Measurements from ENCODE around the gene FMN2.

- no peak for TF ChIP-seq CTCF (conservative IDR thresholded peaks at IDR 0.05; ENCODE audit: low read depth, low read length)
- TF ChIP-seq EZH2 (IDR thresholded peaks at IDR 0.05; ENCODE audit: low read length, unreplicated experiment): no peak
Observed at GRCh38 chr1:240234485-240235210, 143.0 kb downstream of the FMN2 start.

All from PC-3 (cell line).